Activated naive CD8-positive, alpha-beta T cell treated with anti-CD3 and anti-CD28 coated beads, Interleukin-2, amount 50 U/mL, for 24 hours (primary cell): ENCODE measurements around the gene FLT1.

Experiments
- ATAC-seq: fragments of 150-1000 bp; cut with Tn5 transposase; one replicate; pipeline ENCODE4 v1.10.0; 2021
- DNase-seq: peaks from one replicate; pipeline ENCODE4 v3.0.0; 2021
- H3K27ac Mint-ChIP-seq: one replicate; pipeline ENCODE4 v1.8.0; 2021; ENCODE audit warnings: mild to moderate bottlenecking, mixed read lengths
- H3K27me3 Mint-ChIP-seq: one replicate; pipeline ENCODE4 v1.8.0; 2021; ENCODE audit warnings: mixed read lengths
- H3K36me3 Mint-ChIP-seq: one replicate; pipeline ENCODE4 v1.8.0; 2021; ENCODE audit warnings: low read depth, mixed read lengths
- H3K4me1 Mint-ChIP-seq: one replicate; pipeline ENCODE4 v1.8.0; 2021; ENCODE audit warnings: mixed read lengths
- H3K4me3 Mint-ChIP-seq: one replicate; pipeline ENCODE4 v1.8.0; 2021; ENCODE audit warnings: mild to moderate bottlenecking, moderate library complexity, mixed read lengths
- H3K9me3 Mint-ChIP-seq: one replicate; pipeline ENCODE4 v1.8.0; 2021; ENCODE audit warnings: mixed read lengths

FLT1 gene

DNA sequence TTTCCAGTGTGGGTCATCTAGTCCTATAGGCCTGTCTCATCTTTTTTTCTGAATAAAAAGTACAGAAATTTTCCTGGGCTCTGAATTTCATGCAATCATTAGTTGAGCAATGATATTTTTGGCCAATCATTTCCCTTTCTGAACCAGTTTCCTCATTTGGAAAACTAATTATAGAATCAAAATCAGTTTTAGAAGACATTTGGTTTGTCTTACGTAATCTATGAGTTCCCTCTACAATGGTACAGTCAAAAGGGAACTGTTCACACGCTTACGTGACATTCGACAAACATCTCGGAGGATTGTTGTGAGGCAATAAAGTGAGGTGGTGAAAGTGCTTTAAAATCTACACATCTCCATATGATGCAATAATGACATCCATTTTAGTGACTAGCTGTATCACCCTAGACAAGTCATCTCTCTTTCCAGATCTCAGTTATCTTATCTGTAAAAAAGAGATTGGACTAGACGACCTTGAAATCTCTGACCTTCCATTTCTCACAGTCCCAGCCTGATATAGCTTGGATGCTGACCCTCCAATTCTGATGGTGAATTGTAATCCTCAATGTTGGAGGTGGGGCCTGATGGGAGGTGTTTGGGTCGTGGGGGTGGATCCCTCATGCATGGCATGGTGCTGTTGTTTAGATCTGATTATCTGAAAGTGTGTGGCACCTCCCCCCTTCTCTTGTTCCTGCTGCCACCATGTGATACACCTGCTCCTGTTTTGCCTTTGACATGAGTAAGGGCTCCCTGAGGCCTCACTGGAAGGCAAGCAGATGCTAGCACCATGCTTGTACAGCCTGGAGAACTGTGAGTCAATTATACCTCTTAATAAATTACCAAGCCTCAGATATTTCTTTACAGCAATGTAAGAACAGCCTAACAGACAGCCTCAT, 26.7 kb downstream of the FLT1 start:
- peaks cover 4% of the 10 kb centered on the region for H3K36me3 Mint-ChIP-seq
- H3K27ac Mint-ChIP-seq = no peak overlapping the region
- no peaks in the 10 kb centered on the region for H3K9me3 Mint-ChIP-seq
- ATAC-seq = no peak
- no peak overlapping the region for H3K4me3 Mint-ChIP-seq
- peaks cover 2% of the 10 kb centered on the region for H3K4me1 Mint-ChIP-seq
- DNase-seq = no peak
- H3K27me3 Mint-ChIP-seq = peaks cover 4% of the 10 kb centered on the region

- Mint-ChIP-seq H3K9me3 (no peaks in the 10 kb centered on the region), H3K27ac (no peak overlapping the region), H3K4me3 (no peak overlapping the region), H3K4me1 (peaks cover 2% of the 10 kb centered on the region), H3K27me3 (peaks cover 6% of the 10 kb centered on the region), H3K36me3 (peaks cover 7% of the 10 kb centered on the region)
- ATAC-seq (no peak), DNase-seq (no peak)
These were observed 27.9 kb downstream of the FLT1 start for GRCh38 chr13:28467034-28467433.

DNA sequence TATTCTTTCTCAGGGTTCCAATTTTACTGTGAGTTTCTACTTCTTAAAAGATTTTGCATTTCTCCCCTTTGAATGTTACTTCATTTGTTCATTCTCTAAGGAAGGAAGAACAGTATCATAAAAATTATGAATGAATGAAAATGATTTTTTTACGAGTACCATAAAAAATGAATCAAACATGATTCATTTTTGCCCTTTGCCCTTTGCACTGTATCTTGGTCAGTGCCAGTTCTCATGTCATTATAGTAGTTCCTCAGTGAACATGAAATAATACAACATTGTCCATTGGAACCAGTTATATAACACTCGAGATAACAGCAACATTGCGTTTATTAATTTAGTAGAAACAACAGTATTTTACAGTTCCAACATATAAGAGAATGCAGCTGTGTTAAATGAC, 28.8 kb downstream of the FLT1 start:
- no peaks in the 10 kb centered on the region for H3K9me3 Mint-ChIP-seq
- ATAC-seq (no peak), DNase-seq (no peak)
- peaks cover 7% of the 10 kb centered on the region for H3K36me3 Mint-ChIP-seq
- H3K4me3 Mint-ChIP-seq = no peak overlapping the region
- peaks cover 6% of the 10 kb centered on the region for H3K27me3 Mint-ChIP-seq
- H3K27ac Mint-ChIP-seq = no peak overlapping the region
- H3K4me1 Mint-ChIP-seq = peaks cover 2% of the 10 kb centered on the region

GRCh38 chr13:28464861-28465460, 30.0 kb downstream of the FLT1 start:
- peaks cover 6% of the 10 kb centered on the region for H3K27me3 Mint-ChIP-seq
- peaks cover 7% of the 10 kb centered on the region for H3K36me3 Mint-ChIP-seq
- H3K4me1 Mint-ChIP-seq = peaks cover 2% of the 10 kb centered on the region
- no peaks in the 10 kb centered on the region for H3K9me3 Mint-ChIP-seq
- no peak overlapping the region for H3K27ac Mint-ChIP-seq
- no peak overlapping the region for H3K4me3 Mint-ChIP-seq
- no peak for DNase-seq
- ATAC-seq = no peak

GRCh38 chr13:28463481-28463880, 31.4 kb downstream of the FLT1 start:
- Mint-ChIP-seq H3K4me1 (peaks cover 2% of the 10 kb centered on the region), H3K9me3 (no peaks in the 10 kb centered on the region), H3K4me3 (no peak overlapping the region), H3K27me3 (peaks cover 6% of the 10 kb centered on the region), H3K36me3 (peaks cover 8% of the 10 kb centered on the region), H3K27ac (no peak overlapping the region)
- DNase-seq = no peak
- ATAC-seq = no peak

GRCh38 chr13:28459911-28460310, 35.0 kb downstream of the FLT1 start:
- Mint-ChIP-seq H3K9me3 (no peaks in the 10 kb centered on the region), H3K27me3 (peaks cover 16% of the 10 kb centered on the region), H3K4me3 (no peak overlapping the region), H3K36me3 (peaks cover 4% of the 10 kb centered on the region), H3K4me1 (no peaks in the 10 kb centered on the region), H3K27ac (no peak overlapping the region)
- DNase-seq = no peak
- ATAC-seq = no peak

GRCh38 chr13:28458608-28459007, 36.3 kb downstream of the FLT1 start:
- DNase-seq (no peak), ATAC-seq (no peak)
- Mint-ChIP-seq H3K4me1 (no peaks in the 10 kb centered on the region), H3K27ac (no peak overlapping the region), H3K9me3 (no peaks in the 10 kb centered on the region), H3K36me3 (peaks cover 4% of the 10 kb centered on the region), H3K27me3 (peaks cover 16% of the 10 kb centered on the region), H3K4me3 (no peak overlapping the region)

GRCh38 chr13:28458051-28458450, 36.9 kb downstream of the FLT1 start:
- ATAC-seq = no peak
- no peaks in the 10 kb centered on the region for H3K9me3 Mint-ChIP-seq
- no peak overlapping the region for H3K4me3 Mint-ChIP-seq
- H3K36me3 Mint-ChIP-seq = peaks cover 4% of the 10 kb centered on the region
- DNase-seq = no peak
- peaks cover 16% of the 10 kb centered on the region for H3K27me3 Mint-ChIP-seq
- no peaks in the 10 kb centered on the region for H3K4me1 Mint-ChIP-seq
- no peak overlapping the region for H3K27ac Mint-ChIP-seq

- peaks cover 2% of the 10 kb centered on the region for H3K36me3 Mint-ChIP-seq
- H3K4me1 Mint-ChIP-seq = no peaks in the 10 kb centered on the region
- no peaks in the 10 kb centered on the region for H3K9me3 Mint-ChIP-seq
- ATAC-seq (no peak), DNase-seq (no peak)
- H3K27me3 Mint-ChIP-seq = peaks cover 12% of the 10 kb centered on the region
- no peak overlapping the region for H3K27ac Mint-ChIP-seq
- H3K4me3 Mint-ChIP-seq = no peak overlapping the region
These were observed 37.4 kb downstream of the FLT1 start for GRCh38 chr13:28457521-28457920.

- ATAC-seq = no peak
- peaks cover 10% of the 10 kb centered on the region for H3K27me3 Mint-ChIP-seq
- H3K9me3 Mint-ChIP-seq = no peaks in the 10 kb centered on the region
- no peak overlapping the region for H3K27ac Mint-ChIP-seq
- no peaks in the 10 kb centered on the region for H3K4me1 Mint-ChIP-seq
- no peak for DNase-seq
- peaks cover 2% of the 10 kb centered on the region for H3K36me3 Mint-ChIP-seq
- no peak overlapping the region for H3K4me3 Mint-ChIP-seq
These were observed 39.2 kb downstream of the FLT1 start for GRCh38 chr13:28455580-28456194.

- peaks cover 5% of the 10 kb centered on the region for H3K36me3 Mint-ChIP-seq
- peaks cover 7% of the 10 kb centered on the region for H3K9me3 Mint-ChIP-seq
- peaks cover 8% of the 10 kb centered on the region for H3K27me3 Mint-ChIP-seq
- H3K4me1 Mint-ChIP-seq = peaks cover 1% of the 10 kb centered on the region
- no peak overlapping the region for H3K4me3 Mint-ChIP-seq
- H3K27ac Mint-ChIP-seq = no peak overlapping the region
- ATAC-seq (no peak), DNase-seq (no peak)
These were observed 42.2 kb downstream of the FLT1 start for GRCh38 chr13:28452755-28453154.

- Mint-ChIP-seq H3K9me3 (peaks cover 9% of the 10 kb centered on the region), H3K27ac (no peak overlapping the region)
These were observed 43.3 kb downstream of the FLT1 start for GRCh38 chr13:28451482-28452217.

GRCh38 chr13:28449826-28450773, 44.8 kb downstream of the FLT1 start:
- ATAC-seq (no peak), DNase-seq (no peak)
- no peaks in the 10 kb centered on the region for H3K27me3 Mint-ChIP-seq

More at GRCh38 chr13:28451482-28452217, 43.3 kb downstream of the FLT1 start:
- ATAC-seq (no peak), DNase-seq (no peak)
- Mint-ChIP-seq H3K27me3 (peaks cover 4% of the 10 kb centered on the region), H3K36me3 (peaks cover 6% of the 10 kb centered on the region), H3K4me3 (no peak overlapping the region), H3K4me1 (peaks cover 1% of the 10 kb centered on the region)

More at GRCh38 chr13:28449826-28450773, 44.8 kb downstream of the FLT1 start:
- H3K4me3 Mint-ChIP-seq = no peak overlapping the region
- H3K4me1 Mint-ChIP-seq = peaks cover 1% of the 10 kb centered on the region
- H3K27ac Mint-ChIP-seq = no peak overlapping the region
- H3K36me3 Mint-ChIP-seq = peaks cover 9% of the 10 kb centered on the region
- peaks cover 17% of the 10 kb centered on the region for H3K9me3 Mint-ChIP-seq
